Effector memory CD4-positive, alpha-beta T cell (primary cell): ENCODE data around the gene AOPEP.

Experiments
- DNase-seq, 3 donors: peaks; one replicate each; pipeline ENCODE4 v3.0.0-alpha.2; 2020
- H3K27ac ChIP-seq: 2 replicates; pipeline ENCODE4 v1.7.0; 2013; ENCODE audit warnings: mild to moderate bottlenecking, low read length, moderate library complexity; ENCODE audit not compliant: insufficient read depth, poor library complexity, severe bottlenecking
- H3K27me3 ChIP-seq: replicated peaks from 2 replicates; pipeline ENCODE4 v1.7.0; 2013; ENCODE audit warnings: mild to moderate bottlenecking, low read length; ENCODE audit not compliant: insufficient read depth, control insufficient read depth, poor library complexity, severe bottlenecking
- H3K36me3 ChIP-seq: 2 replicates; pipeline ENCODE4 v1.7.0; 2013; ENCODE audit warnings: mild to moderate bottlenecking, low read length, moderate library complexity; ENCODE audit not compliant: control insufficient read depth, insufficient read depth
- H3K4me1 ChIP-seq: 2 replicates; pipeline ENCODE4 v1.7.0; 2013; ENCODE audit warnings: low read length, mild to moderate bottlenecking; ENCODE audit not compliant: control insufficient read depth, insufficient read depth, poor library complexity, severe bottlenecking
- H3K4me3 ChIP-seq: 2 replicates; pipeline ENCODE4 v1.7.0; 2013; ENCODE audit warnings: low read length, low read depth, mild to moderate bottlenecking; ENCODE audit not compliant: insufficient read depth, poor library complexity, severe bottlenecking
- H3K9me3 ChIP-seq: 2 replicates; pipeline ENCODE4 v1.7.0; 2013; ENCODE audit warnings: mild to moderate bottlenecking, low read length, moderate library complexity; ENCODE audit not compliant: control insufficient read depth

Gene AOPEP

DNA sequence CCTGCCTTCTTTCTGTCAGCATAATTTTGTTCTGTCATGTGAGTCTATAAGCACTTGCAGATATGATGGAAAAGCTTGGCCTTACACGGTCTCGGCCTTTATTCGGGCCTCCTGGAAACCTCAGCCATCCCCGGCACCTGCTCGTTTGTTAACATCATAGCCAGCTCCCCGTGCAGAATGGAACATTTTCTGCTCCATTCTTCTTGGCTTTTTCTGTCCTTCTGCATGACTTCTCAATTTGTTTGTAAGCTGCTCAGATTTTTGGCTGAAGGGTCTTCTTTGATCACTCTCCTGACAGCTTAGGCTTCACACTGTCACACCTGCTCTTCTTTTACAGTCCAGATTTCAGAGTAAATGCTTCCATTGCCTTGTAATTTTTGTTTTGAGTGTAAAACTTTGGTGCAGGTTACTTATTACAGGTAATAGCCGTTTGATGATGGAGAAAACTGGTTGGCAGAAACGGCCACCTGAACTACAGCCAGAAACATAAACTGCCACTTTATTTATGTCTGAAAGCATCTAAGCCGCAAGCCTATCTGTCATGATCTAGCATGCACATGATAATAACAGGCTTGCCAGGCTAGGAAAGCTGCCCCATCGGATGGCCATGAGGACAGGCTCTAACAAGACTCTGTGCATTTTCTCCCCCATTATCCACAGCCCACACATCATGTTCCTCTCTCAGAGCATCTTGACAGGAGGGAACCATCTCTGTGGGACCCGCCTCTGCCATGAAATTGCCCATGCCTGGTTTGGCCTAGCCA is 197.0 kb downstream of the AOPEP start:
- Histone ChIP-seq H3K9me3 (no peaks in the 10 kb centered on the region), H3K27me3 (no peaks in the 10 kb centered on the region), H3K36me3 (no peaks in the 10 kb centered on the region), H3K4me1 (no peaks in the 10 kb centered on the region), H3K4me3 (no peak overlapping the region), H3K27ac (no peak overlapping the region)
- no peak for DNase-seq

- Histone ChIP-seq H3K9me3 (no peaks in the 10 kb centered on the region), H3K4me3 (no peak overlapping the region), H3K27me3 (no peaks in the 10 kb centered on the region), H3K4me1 (no peaks in the 10 kb centered on the region), H3K27ac (no peak overlapping the region), H3K36me3 (no peaks in the 10 kb centered on the region)
- no peak for DNase-seq
Measured at GRCh38 chr9:94925751-94926430, 199.4 kb downstream of the AOPEP start.

DNA sequence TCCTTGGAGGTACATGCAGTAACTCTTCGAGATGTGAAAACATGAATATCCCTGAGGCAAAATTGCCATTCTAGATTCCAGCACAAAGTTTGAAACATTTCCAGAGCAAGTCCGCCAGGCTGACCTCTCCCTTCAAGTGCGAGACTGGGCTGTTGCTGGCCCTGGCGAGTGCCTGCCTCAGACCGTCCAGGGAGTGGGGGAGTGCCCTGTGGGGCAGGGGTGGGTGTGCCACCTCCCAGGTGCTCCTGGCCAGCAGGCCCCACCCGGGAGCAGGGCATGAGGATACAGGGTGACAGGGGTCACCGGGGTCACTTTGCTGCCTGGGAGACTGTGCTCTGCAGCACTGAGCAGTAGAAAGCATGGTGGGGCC is 199.9 kb downstream of the AOPEP start:
- no peaks in the 10 kb centered on the region for H3K27me3 ChIP-seq
- no peaks in the 10 kb centered on the region for H3K36me3 ChIP-seq
- H3K4me3 ChIP-seq, result no peak overlapping the region
- H3K4me1 ChIP-seq, result no peaks in the 10 kb centered on the region
- no peak for DNase-seq
- H3K9me3 ChIP-seq, result no peaks in the 10 kb centered on the region
- H3K27ac ChIP-seq, result no peak overlapping the region

GRCh38 chr9:94927048-94927761 is 200.7 kb downstream of the AOPEP start:
- no peaks in the 10 kb centered on the region for H3K27me3 ChIP-seq
- no peak for DNase-seq
- H3K4me1 ChIP-seq, result no peaks in the 10 kb centered on the region
- no peaks in the 10 kb centered on the region for H3K36me3 ChIP-seq
- no peaks in the 10 kb centered on the region for H3K9me3 ChIP-seq
- no peak overlapping the region for H3K27ac ChIP-seq
- H3K4me3 ChIP-seq, result no peak overlapping the region

DNA sequence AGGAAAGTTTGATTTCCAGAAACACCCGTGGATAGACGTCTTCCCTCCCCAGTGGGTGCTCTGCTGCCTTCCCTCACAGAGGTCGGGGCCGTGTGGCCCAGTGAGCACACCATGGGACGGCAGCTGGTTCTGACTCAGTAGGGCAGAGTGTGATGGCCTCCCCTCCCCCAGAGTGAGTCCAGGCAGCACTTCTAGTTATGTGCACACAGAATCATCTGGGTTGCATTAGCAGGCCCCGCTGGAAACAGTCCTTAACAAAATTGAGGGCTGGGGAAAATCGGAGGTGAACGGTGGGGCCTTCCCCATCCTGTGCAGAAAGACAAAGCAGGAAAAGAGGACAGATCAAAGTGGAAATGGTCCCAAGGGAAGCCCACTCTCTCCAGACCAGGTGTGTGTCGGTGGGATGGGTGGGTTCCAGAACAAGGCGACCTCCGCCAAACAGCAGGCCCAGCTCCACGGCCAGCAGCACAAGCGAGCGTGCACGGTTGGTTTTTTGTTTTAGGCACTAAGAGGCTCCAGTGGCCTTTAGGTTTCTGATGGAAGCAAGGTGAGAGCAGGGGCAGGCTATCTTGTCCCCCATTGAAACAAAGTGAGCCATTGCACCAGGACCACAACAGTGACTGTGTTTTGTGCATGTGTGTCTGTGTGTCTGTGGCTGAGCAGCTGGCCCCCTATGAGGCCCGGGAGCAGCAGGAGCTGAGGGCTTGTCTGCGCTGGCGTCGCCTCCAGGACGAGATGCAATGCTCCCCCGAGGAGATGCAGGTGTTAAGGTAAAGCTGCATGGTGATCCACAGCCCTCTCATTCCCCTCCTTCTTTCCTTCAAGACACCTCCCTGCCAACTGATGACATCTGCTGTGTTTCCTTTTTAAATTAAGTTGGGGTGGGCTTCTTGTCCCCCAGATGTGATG is 201.5 kb downstream of the AOPEP start:
- Histone ChIP-seq H3K27me3 (no peaks in the 10 kb centered on the region), H3K4me1 (no peaks in the 10 kb centered on the region), H3K27ac (no peak overlapping the region), H3K4me3 (no peak overlapping the region), H3K36me3 (no peaks in the 10 kb centered on the region), H3K9me3 (no peaks in the 10 kb centered on the region)
- DNase-seq, result no peak

- H3K27me3 ChIP-seq, result no peaks in the 10 kb centered on the region
- H3K4me3 ChIP-seq, result no peak overlapping the region
- no peaks in the 10 kb centered on the region for H3K4me1 ChIP-seq
- H3K9me3 ChIP-seq, result no peaks in the 10 kb centered on the region
- no peak overlapping the region for H3K27ac ChIP-seq
- no peaks in the 10 kb centered on the region for H3K36me3 ChIP-seq
- DNase-seq, result no peak
Measured at GRCh38 chr9:94928691-94929368, 202.3 kb downstream of the AOPEP start.

- Histone ChIP-seq H3K9me3 (no peaks in the 10 kb centered on the region), H3K36me3 (no peaks in the 10 kb centered on the region), H3K27me3 (no peaks in the 10 kb centered on the region), H3K4me1 (no peaks in the 10 kb centered on the region), H3K4me3 (no peak overlapping the region), H3K27ac (no peak overlapping the region)
- no peak for DNase-seq
Measured at GRCh38 chr9:94929369-94929756, 202.9 kb downstream of the AOPEP start.

DNA sequence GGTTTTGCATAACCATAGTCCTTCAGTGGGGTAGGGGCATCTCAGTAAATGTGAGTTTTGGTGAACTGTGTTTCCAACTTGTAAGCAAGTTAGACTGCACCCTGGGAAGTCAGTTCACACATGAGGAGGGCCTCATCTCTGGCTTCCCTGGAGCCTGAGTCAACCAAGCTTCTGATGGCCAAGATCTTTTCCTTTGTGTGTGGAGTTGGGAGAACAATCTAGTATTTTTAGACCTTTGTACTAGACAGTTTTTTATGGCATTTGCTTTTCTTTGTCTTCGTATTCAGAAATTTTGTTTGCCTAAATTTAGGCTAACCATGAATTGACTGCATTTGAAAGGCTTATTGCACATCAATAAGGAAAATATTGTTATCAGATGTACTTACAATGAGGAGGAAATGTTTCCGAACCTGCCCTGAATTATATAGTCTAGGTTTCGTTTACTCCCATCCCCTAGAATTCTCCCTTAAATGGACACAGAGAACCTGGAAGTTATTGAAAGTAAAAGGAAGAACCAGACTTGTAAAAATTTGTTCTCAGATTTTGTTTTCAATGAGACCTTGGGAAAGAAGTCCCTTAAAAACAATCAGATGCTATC is 204.6 kb downstream of the AOPEP start:
- H3K9me3 ChIP-seq, result no peaks in the 10 kb centered on the region
- no peak overlapping the region for H3K4me3 ChIP-seq
- H3K27ac ChIP-seq, result no peak overlapping the region
- no peak for DNase-seq
- no peaks in the 10 kb centered on the region for H3K4me1 ChIP-seq
- no peaks in the 10 kb centered on the region for H3K27me3 ChIP-seq
- H3K36me3 ChIP-seq, result no peaks in the 10 kb centered on the region

DNA sequence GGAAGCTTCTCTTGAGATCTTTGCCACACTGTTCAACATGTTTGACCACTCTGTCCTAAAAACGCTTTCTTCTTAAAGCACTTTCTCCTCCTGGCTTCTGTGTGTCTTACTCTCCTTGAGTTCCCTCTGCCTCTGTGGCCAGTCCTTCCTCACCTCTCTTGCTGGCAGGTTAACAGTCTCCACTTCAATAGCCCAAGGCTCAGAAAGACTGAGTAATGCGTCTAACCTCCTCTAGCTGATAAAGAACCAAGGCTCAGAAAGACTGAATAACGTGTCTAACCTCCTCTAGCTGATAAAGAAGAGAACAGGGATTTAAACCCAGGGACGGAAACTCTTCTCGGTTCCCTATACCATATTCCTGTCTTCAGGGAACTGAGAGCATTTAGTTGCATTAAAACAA is 205.2 kb downstream of the AOPEP start:
- no peak for DNase-seq
- no peaks in the 10 kb centered on the region for H3K36me3 ChIP-seq
- H3K4me3 ChIP-seq, result no peak overlapping the region
- no peaks in the 10 kb centered on the region for H3K27me3 ChIP-seq
- H3K4me1 ChIP-seq, result no peaks in the 10 kb centered on the region
- no peak overlapping the region for H3K27ac ChIP-seq
- H3K9me3 ChIP-seq, result no peaks in the 10 kb centered on the region
